ENCODE results near the gene RIBC2.

DNA sequence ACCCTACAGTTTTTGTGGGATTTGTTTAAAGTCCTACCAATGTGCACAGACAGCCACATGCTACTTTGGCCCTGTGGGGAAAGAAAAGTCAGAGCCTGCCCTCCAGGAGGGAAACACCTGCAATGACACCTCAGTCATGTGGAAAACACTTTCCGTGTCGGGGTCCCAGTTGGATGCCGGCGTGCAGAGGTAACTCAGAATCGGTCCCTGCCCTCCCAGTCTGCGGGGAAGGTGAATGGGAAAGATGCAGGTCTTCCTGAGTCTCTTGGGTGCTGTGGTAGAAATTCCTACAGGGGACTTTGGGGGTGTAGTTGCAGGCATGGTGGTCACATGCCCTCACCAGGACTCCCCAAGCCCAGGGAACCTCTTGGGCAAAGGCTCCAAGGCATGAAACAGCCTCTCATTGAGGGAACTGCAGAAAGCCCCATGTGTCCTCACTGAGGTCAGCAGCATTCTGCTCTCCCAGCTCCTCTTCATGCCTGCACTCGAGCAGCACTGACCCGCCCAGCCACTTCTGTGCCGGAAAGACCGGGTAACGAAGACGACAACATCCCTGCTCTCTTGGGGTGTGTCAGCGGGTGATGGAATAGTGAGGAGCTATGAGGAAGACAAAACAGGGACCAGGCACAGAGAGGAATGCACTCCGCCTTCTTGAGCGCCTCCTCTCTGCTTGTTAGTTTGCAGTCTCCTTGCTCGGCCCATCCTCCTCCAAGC lies 4.7 kb downstream of the RIBC2 start:
- TF ChIP-seq, protein P1, sequence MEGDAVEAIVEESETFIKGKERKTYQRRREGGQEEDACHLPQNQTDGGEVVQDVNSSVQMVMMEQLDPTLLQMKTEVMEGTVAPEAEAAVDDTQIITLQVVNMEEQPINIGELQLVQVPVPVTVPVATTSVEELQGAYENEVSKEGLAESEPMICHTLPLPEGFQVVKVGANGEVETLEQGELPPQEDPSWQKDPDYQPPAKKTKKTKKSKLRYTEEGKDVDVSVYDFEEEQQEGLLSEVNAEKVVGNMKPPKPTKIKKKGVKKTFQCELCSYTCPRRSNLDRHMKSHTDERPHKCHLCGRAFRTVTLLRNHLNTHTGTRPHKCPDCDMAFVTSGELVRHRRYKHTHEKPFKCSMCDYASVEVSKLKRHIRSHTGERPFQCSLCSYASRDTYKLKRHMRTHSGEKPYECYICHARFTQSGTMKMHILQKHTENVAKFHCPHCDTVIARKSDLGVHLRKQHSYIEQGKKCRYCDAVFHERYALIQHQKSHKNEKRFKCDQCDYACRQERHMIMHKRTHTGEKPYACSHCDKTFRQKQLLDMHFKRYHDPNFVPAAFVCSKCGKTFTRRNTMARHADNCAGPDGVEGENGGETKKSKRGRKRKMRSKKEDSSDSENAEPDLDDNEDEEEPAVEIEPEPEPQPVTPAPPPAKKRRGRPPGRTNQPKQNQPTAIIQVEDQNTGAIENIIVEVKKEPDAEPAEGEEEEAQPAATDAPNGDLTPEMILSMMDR (conservative IDR thresholded peaks at IDR 0.05; ENCODE audit: low read length): no peak
- no peak for TF ChIP-seq EZH2phosphoT487 (IDR thresholded peaks at IDR 0.05; ENCODE audit: borderline replicate concordance)

Data from Loucy (cell line).